ENCODE measurements around the gene BRD7.

The BRD7 gene

DNA sequence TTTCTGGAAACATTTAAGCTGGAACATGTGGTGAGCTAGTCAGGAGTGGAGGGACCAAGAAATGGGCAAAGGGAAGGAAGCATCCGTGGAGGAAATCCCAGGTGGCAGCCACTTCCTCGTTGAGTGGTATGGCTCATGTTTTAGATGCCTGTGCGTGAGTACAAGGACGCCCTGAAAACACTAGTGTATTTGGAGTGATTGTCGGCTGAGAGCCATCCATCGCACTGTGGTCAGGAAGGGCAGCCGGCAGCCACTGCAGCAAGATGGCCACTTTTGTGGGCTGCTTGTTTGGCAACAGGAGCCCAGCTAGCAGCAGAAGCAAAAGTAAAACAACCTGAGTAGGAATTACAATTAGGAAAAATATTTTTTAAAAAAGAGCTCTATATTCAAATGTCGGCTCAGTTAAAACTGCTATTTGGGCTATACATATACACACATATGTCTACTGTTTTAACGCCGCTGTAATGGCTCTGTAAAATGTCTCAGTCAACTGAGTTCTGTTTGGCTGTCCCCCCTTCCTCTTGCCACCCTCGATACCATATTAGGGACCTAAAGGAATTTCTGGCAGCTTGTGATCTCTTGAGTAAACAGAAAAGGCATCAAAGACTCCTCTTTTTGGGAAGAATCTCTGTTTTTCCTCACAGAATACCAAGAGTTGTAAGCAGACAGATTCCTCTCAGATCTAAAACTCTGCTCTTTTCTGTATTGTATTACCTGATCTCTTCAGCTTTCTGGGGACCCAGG, 39.2 kb downstream of the BRD7 start:
- no peaks in the 10 kb centered on the region for H3K27me3 Mint-ChIP-seq
- H3K36me3 Mint-ChIP-seq (ENCODE audit: low read depth): peaks cover 89% of the 10 kb centered on the region
- H3K9me3 Mint-ChIP-seq: no peaks in the 10 kb centered on the region
- peaks cover 50% of the 10 kb centered on the region for H3K4me1 Mint-ChIP-seq (ENCODE audit: low read depth)
- no peak overlapping the region for H3K4me3 Mint-ChIP-seq
- no peak for DNase-seq
- H3K27ac Mint-ChIP-seq: peak overlapping the region; percentile 76

DNA sequence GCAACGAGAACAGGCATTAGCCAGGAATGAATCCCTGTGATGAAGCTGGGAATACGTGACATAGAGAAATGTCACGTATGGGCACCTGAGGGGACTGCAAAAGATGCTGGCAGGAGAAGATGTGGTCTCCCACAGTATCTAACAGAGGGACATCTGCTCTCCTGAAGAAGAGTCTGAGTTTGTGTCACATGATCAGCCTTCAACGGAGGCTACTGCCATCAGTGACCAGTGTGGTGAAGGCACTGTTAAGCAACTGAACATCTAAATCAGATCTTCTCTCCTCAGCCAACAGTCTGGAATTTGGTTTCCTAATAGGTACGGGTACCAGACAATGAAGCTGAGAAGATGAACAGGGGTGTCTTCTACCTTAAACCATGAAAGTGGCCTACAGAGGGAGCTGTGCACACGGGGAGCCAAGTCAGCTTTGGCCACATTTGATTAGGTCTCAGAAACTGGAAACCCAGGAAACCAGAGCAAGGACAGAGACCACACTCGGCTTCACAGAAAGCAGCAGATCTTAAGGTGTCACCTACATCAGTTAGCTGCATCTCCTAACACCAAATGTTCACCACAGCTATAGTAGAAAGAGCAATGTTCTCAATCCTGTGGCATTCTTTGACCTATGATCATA, 41.8 kb downstream of the BRD7 start:
- H3K36me3 Mint-ChIP-seq (ENCODE audit: low read depth): peaks cover 88% of the 10 kb centered on the region
- H3K4me3 Mint-ChIP-seq: no peak overlapping the region
- H3K27ac Mint-ChIP-seq: peak overlapping the region; percentile 73
- H3K27me3 Mint-ChIP-seq: no peaks in the 10 kb centered on the region
- H3K4me1 Mint-ChIP-seq (ENCODE audit: low read depth): peaks cover 52% of the 10 kb centered on the region
- peak; percentile 62 for DNase-seq
- no peaks in the 10 kb centered on the region for H3K9me3 Mint-ChIP-seq

DNA sequence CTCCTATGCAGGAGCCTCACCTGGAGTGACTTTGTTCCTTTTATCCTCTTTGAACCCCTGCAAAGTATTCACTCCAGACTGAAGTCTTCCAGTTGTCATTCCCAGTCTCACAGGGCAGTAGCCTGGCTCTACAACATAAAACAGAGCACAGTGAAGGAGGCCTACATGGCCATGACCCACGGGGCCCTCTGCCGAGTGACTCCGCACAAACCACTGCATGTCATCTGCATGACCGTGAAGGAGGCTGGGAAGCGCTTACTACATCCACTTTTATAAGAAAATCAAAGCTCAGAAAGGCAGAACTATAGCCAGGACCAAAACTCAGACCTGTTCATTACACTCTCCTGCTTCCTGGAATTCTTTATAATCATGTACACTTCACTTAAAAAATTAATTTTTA, 42.5 kb downstream of the BRD7 start:
- Mint-ChIP-seq H3K27ac (peak overlapping the region; percentile 66), H3K4me3 (no peak overlapping the region), H3K36me3 (ENCODE audit: low read depth) (peaks cover 89% of the 10 kb centered on the region), H3K9me3 (no peaks in the 10 kb centered on the region), H3K27me3 (no peaks in the 10 kb centered on the region), H3K4me1 (ENCODE audit: low read depth) (peaks cover 52% of the 10 kb centered on the region)
- DNase-seq: no peak

DNA sequence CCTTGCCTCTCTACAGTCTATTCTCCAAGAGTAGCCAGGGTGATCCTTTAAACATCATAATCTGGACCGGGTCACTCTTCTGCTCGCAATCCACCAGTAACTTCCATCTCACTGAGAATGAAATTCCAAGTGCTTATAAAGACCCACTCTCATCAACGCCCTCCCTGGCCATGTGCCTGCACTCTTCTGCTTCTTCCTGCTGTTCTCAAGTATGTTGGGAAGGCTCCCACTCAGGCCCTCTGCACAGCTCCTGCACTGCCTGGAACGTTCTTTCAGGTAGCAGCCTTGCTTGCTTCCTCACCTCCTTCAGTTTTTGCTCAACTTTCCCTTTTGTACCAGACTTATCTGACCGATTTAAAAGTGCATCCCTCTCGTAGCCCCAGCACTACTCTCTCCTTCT, 44.4 kb downstream of the BRD7 start:
- Mint-ChIP-seq H3K4me3 (no peak overlapping the region), H3K9me3 (no peaks in the 10 kb centered on the region), H3K27me3 (no peaks in the 10 kb centered on the region), H3K4me1 (ENCODE audit: low read depth) (peaks cover 45% of the 10 kb centered on the region), H3K36me3 (ENCODE audit: low read depth) (peaks cover 93% of the 10 kb centered on the region), H3K27ac (peak overlapping the region; percentile 83)
- no peak for DNase-seq

DNA sequence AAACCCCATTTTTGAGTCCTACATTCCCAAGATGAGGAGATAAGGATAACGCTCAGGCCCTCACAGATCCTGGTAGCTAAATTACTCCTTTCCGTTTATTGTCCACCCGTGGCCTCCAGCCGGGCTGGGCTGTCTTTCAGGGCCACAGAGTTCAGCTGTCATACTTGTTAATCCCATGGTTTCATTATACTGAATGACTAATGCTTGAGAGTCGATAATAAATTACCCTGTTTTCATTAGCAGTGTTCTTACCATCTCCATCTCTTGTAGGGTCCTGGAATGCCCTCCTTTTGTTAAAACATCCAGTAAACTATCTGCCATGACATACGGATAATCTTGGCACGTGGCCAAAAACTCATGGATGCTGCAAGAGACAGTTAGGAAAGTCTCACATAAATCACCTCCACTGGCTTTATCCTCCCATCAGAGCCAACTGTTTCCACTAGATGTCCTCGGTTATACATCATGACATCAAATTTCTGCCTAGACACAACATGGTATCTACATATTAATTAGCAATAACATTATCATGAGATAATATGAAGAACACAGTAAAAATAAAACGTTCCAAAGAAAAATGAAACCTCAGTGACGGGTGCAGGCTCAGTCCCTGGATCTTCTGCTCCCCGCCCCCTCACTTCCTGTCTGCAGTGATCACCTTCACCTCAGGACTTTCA, 45.3 kb downstream of the BRD7 start:
- Mint-ChIP-seq H3K9me3 (no peaks in the 10 kb centered on the region), H3K4me3 (no peak overlapping the region), H3K27me3 (no peaks in the 10 kb centered on the region), H3K27ac (peak overlapping the region; percentile 83), H3K36me3 (ENCODE audit: low read depth) (peaks cover 93% of the 10 kb centered on the region), H3K4me1 (ENCODE audit: low read depth) (peaks cover 48% of the 10 kb centered on the region)
- DNase-seq: no peak

DNA sequence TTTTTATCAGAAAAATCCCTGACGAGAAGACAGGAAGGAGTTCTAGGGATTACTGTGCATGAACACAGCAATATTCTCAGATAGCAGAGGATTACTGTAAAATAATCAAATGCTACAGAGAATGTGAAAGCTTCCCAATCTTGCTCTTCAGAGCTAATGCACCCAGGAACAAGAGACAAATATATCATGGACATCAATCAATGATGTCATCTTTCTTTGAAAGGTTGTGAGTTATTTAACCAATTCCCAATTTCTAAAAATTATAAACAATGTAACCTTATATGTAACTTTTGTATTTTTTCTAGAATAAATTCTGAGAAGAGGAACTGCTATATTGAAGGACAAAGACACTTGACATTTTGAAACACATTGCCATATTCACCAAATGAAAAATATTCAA, 46.5 kb downstream of the BRD7 start:
- no peak overlapping the region for H3K4me3 Mint-ChIP-seq
- no peak overlapping the region for H3K27ac Mint-ChIP-seq
- no peaks in the 10 kb centered on the region for H3K27me3 Mint-ChIP-seq
- no peak for DNase-seq
- no peaks in the 10 kb centered on the region for H3K9me3 Mint-ChIP-seq
- H3K36me3 Mint-ChIP-seq (ENCODE audit: low read depth): peaks cover 93% of the 10 kb centered on the region
- H3K4me1 Mint-ChIP-seq (ENCODE audit: low read depth): peaks cover 40% of the 10 kb centered on the region

DNA sequence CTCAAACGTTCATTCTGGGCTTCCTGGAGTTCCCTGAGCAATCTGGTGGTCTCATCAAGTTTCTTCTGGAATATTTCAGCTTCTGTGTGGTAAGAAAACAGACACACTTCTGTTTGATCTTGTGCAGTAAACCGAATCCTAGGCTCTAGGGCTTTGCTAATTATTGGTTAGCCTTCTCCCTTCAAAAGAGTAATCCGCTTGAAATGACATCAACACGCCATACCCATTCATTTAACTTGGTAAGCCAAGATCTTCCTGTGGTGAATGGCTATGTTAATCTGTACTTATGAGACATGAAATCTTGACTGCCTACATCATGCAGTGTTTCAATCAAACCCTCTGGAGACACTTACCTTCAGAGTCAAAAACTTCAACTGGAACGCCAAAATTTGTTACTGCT, 48.5 kb downstream of the BRD7 start:
- Mint-ChIP-seq H3K27me3 (no peaks in the 10 kb centered on the region), H3K4me3 (no peak overlapping the region), H3K9me3 (no peaks in the 10 kb centered on the region), H3K27ac (peak overlapping the region; percentile 28), H3K36me3 (ENCODE audit: low read depth) (peaks cover 99% of the 10 kb centered on the region), H3K4me1 (ENCODE audit: low read depth) (peaks cover 35% of the 10 kb centered on the region)
- no peak for DNase-seq

DNA sequence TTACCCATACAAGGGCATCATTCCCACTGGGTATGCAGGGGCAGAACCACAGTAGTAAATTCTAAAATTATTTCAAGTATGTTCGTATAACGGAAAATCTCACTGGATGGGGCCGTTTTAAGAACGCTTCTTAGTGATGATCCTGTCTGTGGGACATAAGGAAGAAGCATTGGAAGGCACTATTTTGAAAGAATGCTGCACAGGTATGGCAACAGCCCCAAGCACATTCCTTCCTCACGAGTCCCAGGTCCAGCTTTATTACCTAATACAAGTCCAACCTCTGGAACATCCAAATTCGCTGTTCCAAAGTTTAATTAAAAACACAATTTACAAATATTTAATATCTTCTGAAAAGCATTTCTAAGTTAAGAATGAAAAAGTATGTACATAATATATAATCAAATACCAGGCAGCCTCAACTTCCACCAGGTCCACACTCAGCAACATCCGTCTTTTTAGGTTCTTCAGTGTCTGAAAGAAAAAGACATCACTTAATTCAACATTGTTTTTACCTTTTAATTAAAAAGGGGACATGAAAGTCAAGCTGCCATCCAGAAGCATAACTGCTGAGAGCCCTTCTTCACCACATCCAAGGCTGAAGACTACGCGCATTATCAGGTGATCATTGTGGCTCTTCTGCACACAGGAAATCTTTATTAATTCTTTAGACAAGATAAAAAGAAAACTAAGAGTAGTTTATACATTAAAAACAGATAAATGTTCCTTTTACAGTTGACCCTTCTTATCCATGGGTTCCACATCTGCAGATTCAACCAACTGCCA, 49.8 kb downstream of the BRD7 start:
- Mint-ChIP-seq H3K4me1 (ENCODE audit: low read depth) (peaks cover 33% of the 10 kb centered on the region), H3K4me3 (no peak overlapping the region), H3K27me3 (no peaks in the 10 kb centered on the region), H3K9me3 (no peaks in the 10 kb centered on the region), H3K36me3 (ENCODE audit: low read depth) (peaks cover 99% of the 10 kb centered on the region), H3K27ac (peak overlapping the region; percentile 72)
- no peak for DNase-seq

DNA sequence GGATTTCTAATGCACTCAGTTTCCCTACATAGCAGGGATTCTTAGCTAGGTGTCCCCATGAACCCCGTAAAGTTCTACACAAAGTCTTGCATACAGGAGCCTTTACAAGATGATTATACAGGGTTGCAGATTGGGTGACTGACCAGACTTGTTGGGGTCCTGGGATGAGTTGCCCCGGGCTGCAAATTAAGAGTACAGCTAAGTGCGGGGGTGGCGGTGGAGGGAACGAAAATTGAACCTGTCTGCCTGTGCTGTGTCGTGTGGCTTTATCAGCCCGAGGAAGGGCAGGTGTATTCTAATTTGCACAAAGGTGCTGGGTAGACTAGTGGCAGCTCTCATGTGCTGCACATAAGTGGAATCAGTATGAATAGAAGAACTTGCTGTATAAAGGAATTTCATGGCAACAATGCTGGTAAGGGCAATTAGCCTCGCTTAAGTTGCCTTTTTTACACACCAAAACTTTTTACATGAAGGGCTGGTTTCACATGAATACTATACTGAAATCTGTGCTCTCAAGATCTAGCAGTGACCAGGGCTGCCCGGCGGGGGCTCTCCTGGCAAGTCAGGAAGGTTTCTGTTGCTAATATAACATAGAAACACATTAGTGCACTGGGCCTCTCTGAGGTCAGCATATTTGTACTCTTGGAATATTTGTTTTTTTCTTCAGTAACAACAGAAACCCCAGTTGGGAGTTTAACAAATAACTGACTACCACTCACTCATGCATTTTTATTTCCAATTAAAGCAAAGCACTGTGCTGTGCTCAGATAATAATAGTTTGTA, 51.7 kb downstream of the BRD7 start:
- Mint-ChIP-seq H3K27ac (peak overlapping the region; percentile 92), H3K27me3 (no peaks in the 10 kb centered on the region), H3K36me3 (ENCODE audit: low read depth) (peaks cover 100% of the 10 kb centered on the region), H3K9me3 (no peaks in the 10 kb centered on the region), H3K4me1 (ENCODE audit: low read depth) (peaks cover 39% of the 10 kb centered on the region), H3K4me3 (no peak overlapping the region)
- DNase-seq: no peak

DNA sequence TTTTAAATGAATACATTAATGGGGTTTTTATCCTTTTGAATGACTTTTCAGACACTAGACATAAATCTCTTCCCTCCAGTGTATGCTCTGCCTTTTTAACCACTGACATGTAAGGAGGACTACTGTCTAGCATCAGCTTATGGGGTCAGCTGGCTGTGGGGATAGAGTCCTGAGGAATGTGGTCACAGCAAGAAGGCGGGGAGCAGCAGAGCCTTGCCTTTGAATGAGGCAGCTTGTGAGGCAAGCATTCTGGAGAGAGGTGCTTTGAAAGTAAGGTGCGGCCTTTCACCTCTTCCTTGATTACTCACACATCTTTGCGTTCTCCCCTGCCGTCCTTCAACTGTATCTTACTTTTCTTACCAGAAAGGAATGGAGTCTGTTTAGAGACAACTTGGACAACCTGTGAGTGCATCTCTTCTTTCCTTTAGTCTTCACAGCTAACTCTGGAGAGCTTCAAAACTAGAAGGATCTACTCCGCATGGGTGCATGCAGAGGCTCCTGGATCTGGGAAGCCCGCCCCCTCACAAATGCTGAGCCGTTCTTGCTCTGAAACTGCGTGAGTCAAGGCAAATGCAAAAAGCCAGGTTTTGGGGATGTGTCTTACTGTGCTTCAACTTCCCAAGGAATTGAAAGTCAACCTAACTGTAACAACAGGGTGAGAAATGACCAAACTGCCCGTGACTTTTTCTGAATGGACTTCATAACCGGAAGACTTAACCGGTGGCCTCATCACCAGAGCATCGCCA, 52.5 kb downstream of the BRD7 start:
- peaks cover 39% of the 10 kb centered on the region for H3K4me1 Mint-ChIP-seq (ENCODE audit: low read depth)
- H3K9me3 Mint-ChIP-seq: no peaks in the 10 kb centered on the region
- no peak overlapping the region for H3K4me3 Mint-ChIP-seq
- H3K27ac Mint-ChIP-seq: peak overlapping the region; percentile 92
- DNase-seq: no peak
- H3K27me3 Mint-ChIP-seq: no peaks in the 10 kb centered on the region
- H3K36me3 Mint-ChIP-seq (ENCODE audit: low read depth): peaks cover 96% of the 10 kb centered on the region

DNA sequence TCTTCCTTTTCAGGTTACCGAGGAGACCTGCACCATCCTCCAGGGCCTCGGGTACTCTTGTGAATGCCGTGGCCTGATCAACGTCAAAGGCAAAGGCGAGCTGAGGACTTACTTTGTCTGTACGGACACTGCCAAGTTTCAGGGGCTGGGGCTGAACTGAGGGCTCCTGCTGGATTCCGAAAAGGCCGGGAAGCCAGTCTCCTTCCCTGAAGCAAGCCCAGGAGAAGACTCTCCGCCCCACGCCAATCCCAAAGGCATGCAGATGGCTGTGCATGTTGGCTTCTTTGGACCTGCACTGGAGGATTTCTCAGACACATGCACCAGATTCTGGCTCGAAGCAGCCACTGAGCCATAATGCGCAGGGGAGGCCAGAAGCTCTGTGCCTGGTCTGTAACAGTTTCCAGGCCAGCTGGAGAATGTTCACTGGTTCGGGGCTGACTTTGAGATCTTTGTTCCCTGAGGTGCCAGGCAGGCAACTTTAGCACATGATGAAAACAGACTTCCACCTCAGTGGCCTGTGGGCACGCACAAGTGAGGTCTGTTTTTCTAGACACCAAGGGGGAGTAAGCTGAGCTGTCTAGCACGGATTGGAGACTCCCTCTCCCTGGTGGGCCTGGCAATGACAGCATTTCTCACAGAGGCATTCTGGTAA, 53.3 kb downstream of the BRD7 start:
- Mint-ChIP-seq H3K4me3 (no peak overlapping the region), H3K9me3 (no peaks in the 10 kb centered on the region), H3K27me3 (no peaks in the 10 kb centered on the region), H3K36me3 (ENCODE audit: low read depth) (peaks cover 92% of the 10 kb centered on the region), H3K27ac (peak overlapping the region; percentile 92), H3K4me1 (ENCODE audit: low read depth) (peaks cover 37% of the 10 kb centered on the region)
- DNase-seq: peak; percentile 28

DNA sequence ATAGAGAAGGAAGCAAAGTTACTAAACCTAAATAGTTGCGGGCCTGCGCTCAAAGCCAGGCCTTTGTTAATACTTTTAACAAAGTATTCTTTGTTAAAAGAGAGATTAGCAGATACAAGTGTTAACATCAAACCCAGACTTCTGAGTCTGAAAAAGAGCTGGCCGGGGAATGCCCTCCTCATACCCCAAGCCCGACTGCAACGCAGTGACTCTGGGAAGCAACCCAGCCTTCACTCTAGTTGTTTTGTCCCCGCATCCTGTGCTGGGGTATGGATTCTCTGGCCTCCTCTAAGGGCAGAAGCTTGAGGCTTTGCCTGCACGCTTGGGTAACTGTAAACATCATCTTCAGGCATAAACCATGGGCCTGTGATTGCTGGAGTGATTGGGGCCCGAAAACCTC, 54.1 kb downstream of the BRD7 start:
- H3K4me3 Mint-ChIP-seq: no peak overlapping the region
- peaks cover 92% of the 10 kb centered on the region for H3K36me3 Mint-ChIP-seq (ENCODE audit: low read depth)
- H3K27me3 Mint-ChIP-seq: no peaks in the 10 kb centered on the region
- H3K9me3 Mint-ChIP-seq: no peaks in the 10 kb centered on the region
- H3K4me1 Mint-ChIP-seq (ENCODE audit: low read depth): peaks cover 37% of the 10 kb centered on the region
- DNase-seq: no peak
- peak overlapping the region; percentile 92 for H3K27ac Mint-ChIP-seq
